Activated T-cell treated with anti-CD3 and anti-CD28 coated beads, Interleukin-2, amount 50 U/mL, for 72 hours (primary cell): ENCODE data around the gene CBLL1. TPM values are rescaled to one million over a fixed set of nuclear protein-coding genes. Genes with fewer than 3 reads are reported as not detected.
A peak's percentile ranks its signal among the peaks of the same experiment; 100 is the strongest.

Source experiments
- ATAC-seq, 2 donors: fragments of 150-1000 bp; cut with Tn5 transposase; replicated peaks in 1 of 2; 2 replicates each; pipeline ENCODE4 v1.10.0; 2021; ENCODE audit warnings: moderate library complexity in 2 of 2, mild to moderate bottlenecking in 1 of 2
- DNase-seq, 2 donors: peaks; one replicate each; pipeline ENCODE4 v3.0.0; 2021 to 2022; ENCODE audit warnings: mixed read lengths in 1 of 2
- H3K27ac Mint-ChIP-seq: one replicate; pipeline ENCODE4 v1.8.0; 2022; ENCODE audit warnings: mild to moderate bottlenecking, moderate library complexity, mixed read lengths
- H3K27me3 Mint-ChIP-seq: one replicate; pipeline ENCODE4 v1.8.0; 2022; ENCODE audit warnings: low read depth, mixed read lengths
- H3K36me3 Mint-ChIP-seq, 2 donors: one replicate each; pipeline ENCODE4 v1.8.0; 2022; ENCODE audit warnings: mixed read lengths in 2 of 2, mild to moderate bottlenecking in 1 of 2; ENCODE audit not compliant: insufficient read depth in 2 of 2
- H3K4me1 Mint-ChIP-seq: one replicate; pipeline ENCODE4 v1.8.0; 2022; ENCODE audit warnings: low read depth, mixed read lengths
- H3K4me3 Mint-ChIP-seq, 2 donors: one replicate each; pipeline ENCODE4 v1.8.0; 2022; ENCODE audit warnings: mild to moderate bottlenecking in 2 of 2, mixed read lengths in 2 of 2, moderate library complexity in 2 of 2
- H3K9me3 Mint-ChIP-seq, 2 donors: one replicate each; pipeline ENCODE4 v1.8.0; 2022; ENCODE audit warnings: mixed read lengths in 2 of 2
- total RNA-seq, 2 donors: library from RNA; stranded (reverse); gene quantifications; one replicate each; pipeline ENCODE4 v1.2.3, GENCODE V29; 2022

CBLL1 gene, protein sequence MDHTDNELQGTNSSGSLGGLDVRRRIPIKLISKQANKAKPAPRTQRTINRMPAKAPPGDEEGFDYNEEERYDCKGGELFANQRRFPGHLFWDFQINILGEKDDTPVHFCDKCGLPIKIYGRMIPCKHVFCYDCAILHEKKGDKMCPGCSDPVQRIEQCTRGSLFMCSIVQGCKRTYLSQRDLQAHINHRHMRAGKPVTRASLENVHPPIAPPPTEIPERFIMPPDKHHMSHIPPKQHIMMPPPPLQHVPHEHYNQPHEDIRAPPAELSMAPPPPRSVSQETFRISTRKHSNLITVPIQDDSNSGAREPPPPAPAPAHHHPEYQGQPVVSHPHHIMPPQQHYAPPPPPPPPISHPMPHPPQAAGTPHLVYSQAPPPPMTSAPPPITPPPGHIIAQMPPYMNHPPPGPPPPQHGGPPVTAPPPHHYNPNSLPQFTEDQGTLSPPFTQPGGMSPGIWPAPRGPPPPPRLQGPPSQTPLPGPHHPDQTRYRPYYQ
- 10 to 100 TPM; 39.8 to 44.6 TPM for total RNA-seq

DNA sequence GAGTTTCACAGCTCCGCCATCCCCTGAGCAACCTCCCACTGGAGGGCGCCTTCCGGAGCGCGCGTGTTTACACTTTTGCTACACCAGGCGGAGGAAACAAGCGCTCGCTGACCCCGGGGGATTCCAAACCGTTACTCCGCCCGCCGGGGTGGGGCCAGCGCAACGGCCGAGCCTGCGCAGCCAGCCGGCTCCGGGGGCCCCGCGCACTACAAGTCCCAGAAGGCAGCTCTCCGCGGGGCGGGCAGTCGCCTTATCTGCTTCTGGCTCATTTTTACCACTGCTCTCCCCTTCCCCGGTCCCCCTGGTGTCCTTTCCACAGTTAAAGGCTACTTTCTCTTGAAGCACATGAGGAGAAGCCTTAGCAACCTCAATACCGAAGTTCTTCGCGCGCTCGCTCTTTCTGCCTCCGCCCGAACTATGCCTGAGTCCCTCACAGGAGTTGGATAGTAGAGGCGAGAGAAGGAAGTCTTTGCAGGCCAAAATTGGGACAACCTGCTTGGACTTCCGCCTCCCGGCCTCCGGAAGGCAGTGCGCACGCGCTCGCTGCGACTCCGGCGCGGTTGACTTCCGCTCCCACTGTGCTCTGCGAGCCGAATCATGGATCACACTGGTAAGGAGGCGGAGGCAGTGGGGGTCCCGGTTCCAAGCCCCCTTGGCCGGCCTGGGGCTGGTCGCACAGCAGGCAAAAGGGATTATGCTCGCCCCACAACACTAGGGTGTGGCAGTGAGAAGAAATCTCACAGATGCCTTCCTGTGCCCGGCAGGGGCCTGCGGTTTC is at the start of gene CBLL1:
TSS of gene CBLL1 (plus strand) at position 576 of the 778 bp plus-strand sequence. CDS start at position 598, 22 bp downstream.
- DNase-seq, result peak; percentile 98 to 99

DNA sequence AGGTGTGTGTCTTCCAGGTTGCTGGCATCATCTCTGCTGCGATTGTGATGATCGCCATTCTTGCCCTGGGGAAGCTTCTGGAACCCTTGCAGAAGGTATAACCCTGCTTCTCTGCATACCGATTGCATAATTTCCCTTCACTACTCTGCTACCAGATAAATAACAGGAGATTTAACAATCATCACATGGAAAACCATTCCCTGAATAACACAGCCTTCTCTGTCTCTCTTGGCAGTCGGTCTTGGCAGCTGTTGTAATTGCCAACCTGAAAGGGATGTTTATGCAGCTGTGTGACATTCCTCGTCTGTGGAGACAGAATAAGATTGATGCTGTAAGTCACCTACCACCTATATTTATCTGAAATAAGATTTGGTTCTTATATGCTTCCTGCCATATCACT is 49.6 kb upstream of the CBLL1 start:
- no peak overlapping the region for H3K4me3 Mint-ChIP-seq
- H3K36me3 Mint-ChIP-seq, result no peaks in the 10 kb centered on the region
- no peak for ATAC-seq
- no peaks in the 10 kb centered on the region for H3K9me3 Mint-ChIP-seq
- H3K4me1 Mint-ChIP-seq, result peaks cover 9% of the 10 kb centered on the region
- no peak overlapping the region for H3K27ac Mint-ChIP-seq
- no peak for DNase-seq
- peaks cover 32% of the 10 kb centered on the region for H3K27me3 Mint-ChIP-seq

More for the DNA sequence above, at the start of gene CBLL1:
- Mint-ChIP-seq H3K27me3 (no peaks in the 10 kb centered on the region), H3K4me3 (peak within 1 kb of the TSS; percentile 96 to 97), H3K9me3 (no peaks in the 10 kb centered on the region), H3K27ac (peak within 1 kb of the TSS; percentile 99), H3K36me3 (peaks cover 2 to 10% of the 10 kb centered on the region in 2 donors), H3K4me1 (peaks cover 51% of the 10 kb centered on the region)
- peak; percentile 93 to 95 for ATAC-seq

DNA sequence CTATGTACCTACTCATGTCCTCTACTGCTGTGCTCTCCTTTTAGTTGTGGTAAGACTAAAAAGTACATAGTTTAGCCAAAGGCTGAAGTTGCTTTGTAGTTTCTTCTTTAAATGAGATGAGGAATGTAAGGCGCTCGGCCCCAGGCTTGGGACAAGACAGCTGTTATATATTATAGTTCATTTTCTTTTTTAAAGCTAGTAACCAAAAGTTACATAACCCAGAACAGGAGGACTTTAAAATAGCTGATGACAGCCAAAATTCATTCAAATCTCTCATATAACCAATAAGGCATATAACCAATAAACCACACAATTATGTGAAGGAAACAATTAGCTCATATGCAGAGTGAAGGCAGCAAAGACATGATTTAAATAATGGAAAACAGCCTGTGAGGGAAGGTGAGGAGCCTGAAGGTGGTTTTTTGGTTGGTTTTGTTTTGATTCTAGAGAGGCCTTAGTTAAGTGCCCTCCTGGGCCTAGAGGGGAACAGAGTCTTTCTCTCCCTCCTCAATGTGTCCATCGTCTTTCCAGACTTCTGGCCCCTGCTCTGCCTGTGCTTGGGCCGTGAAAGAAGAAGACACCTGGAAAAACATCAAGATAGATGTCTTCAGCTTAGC is 47.5 kb upstream of the CBLL1 start:
- no peak for DNase-seq
- peaks cover 9% of the 10 kb centered on the region for H3K4me1 Mint-ChIP-seq
- peaks cover 18% of the 10 kb centered on the region for H3K27me3 Mint-ChIP-seq
- no peaks in the 10 kb centered on the region for H3K9me3 Mint-ChIP-seq
- peak in 1 of 2 donors; percentile 49 for ATAC-seq
- H3K4me3 Mint-ChIP-seq, result no peak overlapping the region
- H3K36me3 Mint-ChIP-seq, result no peaks in the 10 kb centered on the region
- H3K27ac Mint-ChIP-seq, result peak overlapping the region; percentile 10

DNA sequence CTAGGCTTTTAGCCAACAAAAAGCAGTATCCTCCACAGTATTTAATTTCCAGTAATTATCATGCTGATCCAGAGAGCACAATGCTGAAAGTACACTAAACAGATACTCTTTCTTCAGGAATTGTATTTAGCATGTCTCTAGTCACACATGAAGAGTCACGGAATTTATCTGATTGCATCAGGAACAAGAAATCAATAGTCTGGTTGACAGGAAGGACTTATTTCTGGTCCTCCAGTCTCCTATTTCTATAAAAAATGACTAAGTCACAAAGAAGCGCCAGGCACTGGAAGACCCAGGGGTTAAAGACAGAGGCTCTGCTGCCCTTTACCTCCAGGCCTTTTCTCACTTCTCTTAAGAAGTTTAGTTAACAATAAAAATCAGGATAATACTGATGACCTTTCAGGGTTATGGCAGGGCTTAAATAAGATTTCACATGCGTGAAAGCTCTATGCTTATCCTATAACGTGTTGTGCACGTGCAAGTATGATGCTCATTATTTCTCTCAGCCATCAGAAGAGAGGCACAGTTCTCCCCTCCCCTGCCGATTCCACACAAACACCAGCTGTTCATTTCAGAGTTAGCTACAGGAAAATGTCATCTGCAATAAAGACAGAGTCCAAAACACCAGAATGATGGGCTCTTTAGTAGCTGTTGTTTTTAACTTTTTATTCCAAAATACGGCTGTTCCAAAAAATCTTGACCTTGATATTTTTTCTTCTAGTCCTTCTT is 46.5 kb upstream of the CBLL1 start:
- DNase-seq (no peak), ATAC-seq (no peak)
- Mint-ChIP-seq H3K36me3 (no peaks in the 10 kb centered on the region), H3K4me1 (peaks cover 9% of the 10 kb centered on the region), H3K4me3 (no peak overlapping the region), H3K27ac (no peak overlapping the region), H3K9me3 (no peaks in the 10 kb centered on the region), H3K27me3 (peaks cover 12% of the 10 kb centered on the region)

DNA sequence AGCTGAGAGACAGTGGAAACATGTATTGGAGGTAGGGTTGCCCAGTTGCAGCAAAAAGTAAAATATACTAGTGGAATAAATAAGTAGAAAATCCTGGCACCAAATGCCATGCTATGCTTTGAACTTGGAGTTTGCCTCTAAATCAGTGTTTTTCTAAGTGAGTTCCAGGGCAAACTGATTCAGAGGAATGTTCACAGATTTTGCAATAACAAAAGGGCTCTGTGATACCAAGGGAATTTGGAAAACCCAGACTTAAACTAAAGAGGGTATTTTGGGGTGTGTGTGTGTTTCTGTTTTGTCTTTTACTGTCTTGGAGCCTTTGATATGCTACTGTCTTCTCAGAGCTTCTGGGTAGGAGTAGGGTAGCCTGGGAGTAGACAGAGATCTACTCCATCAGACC is 43.4 kb upstream of the CBLL1 start:
- DNase-seq (no peak), ATAC-seq (no peak)
- H3K9me3 Mint-ChIP-seq, result no peaks in the 10 kb centered on the region
- H3K27me3 Mint-ChIP-seq, result no peaks in the 10 kb centered on the region
- no peaks in the 10 kb centered on the region for H3K36me3 Mint-ChIP-seq
- H3K4me3 Mint-ChIP-seq, result no peak overlapping the region
- H3K27ac Mint-ChIP-seq, result no peak overlapping the region
- peaks cover 14% of the 10 kb centered on the region for H3K4me1 Mint-ChIP-seq

DNA sequence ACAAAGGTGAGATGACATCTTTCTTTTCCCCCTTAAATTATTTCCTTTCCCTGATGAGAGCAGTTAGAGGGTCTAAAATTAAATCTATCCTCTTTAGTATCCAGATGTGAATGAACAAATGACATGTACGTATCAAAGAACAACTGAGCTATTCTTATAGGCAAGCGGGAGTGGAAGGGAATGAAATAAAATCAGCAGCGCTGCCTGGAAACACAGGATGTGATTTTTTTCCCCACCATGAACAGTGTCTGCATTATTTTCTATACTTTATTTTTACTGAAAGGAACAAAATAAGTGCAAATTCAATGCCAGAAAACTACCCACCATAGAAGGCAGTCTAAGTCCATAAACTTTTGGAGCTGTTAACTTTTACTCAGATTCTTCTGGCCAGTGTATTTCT is 42.8 kb upstream of the CBLL1 start:
- H3K27ac Mint-ChIP-seq, result no peak overlapping the region
- DNase-seq, result no peak
- H3K4me3 Mint-ChIP-seq, result no peak overlapping the region
- no peak for ATAC-seq
- H3K36me3 Mint-ChIP-seq, result no peaks in the 10 kb centered on the region
- H3K4me1 Mint-ChIP-seq, result peaks cover 12% of the 10 kb centered on the region
- H3K27me3 Mint-ChIP-seq, result no peaks in the 10 kb centered on the region
- H3K9me3 Mint-ChIP-seq, result no peaks in the 10 kb centered on the region

DNA sequence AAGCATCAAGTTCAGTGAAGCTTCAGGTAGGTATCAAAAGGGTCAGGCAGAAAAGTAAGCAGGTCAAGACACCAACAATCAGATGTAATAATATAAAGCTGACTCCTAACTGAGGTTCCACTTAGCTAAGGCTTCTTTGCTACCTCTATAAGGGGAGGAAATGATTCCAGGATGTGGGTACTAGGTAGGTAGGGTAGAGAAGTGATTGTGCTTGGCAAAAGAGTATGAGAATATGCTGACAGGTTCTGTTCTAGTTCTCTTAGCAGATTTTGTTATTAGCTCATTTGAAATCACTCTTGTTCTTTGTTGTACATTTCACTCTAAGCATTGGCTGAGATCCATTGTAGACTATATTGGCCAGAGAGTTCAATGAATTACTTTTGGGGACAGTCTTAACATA is 40.7 kb upstream of the CBLL1 start:
- Mint-ChIP-seq H3K4me1 (peaks cover 5% of the 10 kb centered on the region), H3K27ac (no peak overlapping the region), H3K9me3 (no peaks in the 10 kb centered on the region), H3K27me3 (peaks cover 4% of the 10 kb centered on the region), H3K36me3 (no peaks in the 10 kb centered on the region), H3K4me3 (no peak overlapping the region)
- DNase-seq (no peak), ATAC-seq (no peak)

DNA sequence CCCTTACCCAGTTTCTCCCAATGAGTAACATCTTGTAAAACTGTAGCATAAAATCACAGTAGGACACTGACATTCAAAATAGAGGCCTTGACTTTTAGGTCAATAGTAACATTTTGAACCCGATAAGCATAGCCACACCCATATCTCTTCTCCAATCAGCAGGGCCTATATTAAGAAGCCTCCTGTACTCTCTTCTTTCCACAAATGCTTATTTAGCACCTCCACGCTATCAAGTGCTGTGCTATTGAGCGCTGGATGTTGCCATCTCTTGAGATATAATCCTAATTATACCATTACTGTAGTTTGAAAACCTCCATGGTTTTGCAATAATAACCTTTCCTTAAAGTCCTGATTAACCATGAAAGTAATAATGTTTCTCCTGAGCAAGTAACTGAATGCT is 40.1 kb upstream of the CBLL1 start:
- Mint-ChIP-seq H3K4me3 (no peak overlapping the region), H3K9me3 (no peaks in the 10 kb centered on the region), H3K27me3 (peaks cover 4% of the 10 kb centered on the region), H3K27ac (no peak overlapping the region), H3K36me3 (no peaks in the 10 kb centered on the region), H3K4me1 (peaks cover 5% of the 10 kb centered on the region)
- DNase-seq (no peak), ATAC-seq (no peak)

DNA sequence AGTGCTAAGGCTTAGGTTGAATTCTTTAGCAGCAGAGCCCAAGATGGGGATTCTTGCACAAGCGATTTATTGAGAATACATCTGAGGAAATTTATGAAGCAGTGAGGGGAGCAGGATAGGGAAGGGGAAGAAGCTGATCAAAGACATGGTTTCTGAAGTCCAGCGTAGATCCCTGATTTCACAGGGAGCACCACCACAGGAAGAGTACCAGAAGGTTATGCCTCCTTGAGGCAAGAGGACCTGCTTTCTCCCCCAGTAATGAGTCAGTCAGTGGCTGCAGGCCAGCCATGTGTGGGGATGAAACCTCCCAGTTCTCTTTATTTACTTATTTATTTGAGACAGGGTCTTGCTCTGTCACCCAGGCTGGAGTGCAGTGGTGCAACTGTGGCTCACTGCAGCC is 35.0 kb upstream of the CBLL1 start:
- no peaks in the 10 kb centered on the region for H3K4me1 Mint-ChIP-seq
- ATAC-seq (no peak), DNase-seq (no peak)
- no peak overlapping the region for H3K27ac Mint-ChIP-seq
- H3K36me3 Mint-ChIP-seq, result peaks cover 0 to 2% of the 10 kb centered on the region in 2 donors
- H3K9me3 Mint-ChIP-seq, result no peaks in the 10 kb centered on the region
- H3K4me3 Mint-ChIP-seq, result no peak overlapping the region
- peaks cover 4% of the 10 kb centered on the region for H3K27me3 Mint-ChIP-seq

DNA sequence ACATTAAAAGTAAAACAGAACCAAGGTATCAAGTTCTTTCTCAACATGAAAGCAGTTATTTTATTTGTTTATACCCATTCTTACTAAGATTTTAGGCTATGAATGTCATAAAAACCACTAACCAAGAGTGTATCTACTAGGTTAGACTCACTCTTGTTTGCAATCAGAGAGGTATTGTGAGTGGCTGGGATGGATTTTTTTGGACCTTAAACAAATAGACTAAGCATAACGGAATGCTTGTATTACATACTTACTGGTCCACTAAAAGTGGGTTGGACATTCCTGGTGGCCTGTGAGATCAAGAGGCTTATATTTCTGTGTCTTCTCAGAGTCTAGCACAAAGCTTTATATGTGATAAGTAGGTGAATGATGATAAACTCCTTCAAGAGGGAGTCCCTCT is 32.6 kb upstream of the CBLL1 start:
- ATAC-seq (no peak), DNase-seq (no peak)
- no peak overlapping the region for H3K27ac Mint-ChIP-seq
- H3K4me3 Mint-ChIP-seq, result no peak overlapping the region
- peaks cover 0 to 2% of the 10 kb centered on the region in 2 donors for H3K36me3 Mint-ChIP-seq
- H3K9me3 Mint-ChIP-seq, result no peaks in the 10 kb centered on the region
- peaks cover 4% of the 10 kb centered on the region for H3K27me3 Mint-ChIP-seq
- H3K4me1 Mint-ChIP-seq, result no peaks in the 10 kb centered on the region

DNA sequence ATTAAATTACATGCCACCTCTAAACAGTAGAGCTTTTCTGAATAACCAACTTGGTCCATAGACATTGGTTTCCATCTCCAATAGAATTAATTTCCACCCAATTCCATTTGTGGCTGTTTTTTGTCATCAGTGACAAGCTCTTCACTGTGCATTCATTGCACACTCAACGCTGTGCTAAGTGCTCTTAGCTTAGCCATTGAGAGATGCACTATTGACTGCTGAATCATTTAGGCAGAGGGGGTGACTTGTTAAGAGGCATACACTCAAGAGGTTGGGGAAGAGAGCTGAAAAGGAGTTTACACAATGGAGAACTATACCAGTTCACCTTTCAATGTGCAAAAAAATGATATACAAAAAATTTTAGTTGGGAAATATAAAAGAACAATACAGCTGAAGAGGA is 31.9 kb upstream of the CBLL1 start:
- peaks cover 0 to 2% of the 10 kb centered on the region in 2 donors for H3K36me3 Mint-ChIP-seq
- no peaks in the 10 kb centered on the region for H3K4me1 Mint-ChIP-seq
- H3K27ac Mint-ChIP-seq, result peak overlapping the region; percentile 71
- H3K27me3 Mint-ChIP-seq, result peaks cover 4% of the 10 kb centered on the region
- no peaks in the 10 kb centered on the region for H3K9me3 Mint-ChIP-seq
- DNase-seq (no peak), ATAC-seq (no peak)
- no peak overlapping the region for H3K4me3 Mint-ChIP-seq

DNA sequence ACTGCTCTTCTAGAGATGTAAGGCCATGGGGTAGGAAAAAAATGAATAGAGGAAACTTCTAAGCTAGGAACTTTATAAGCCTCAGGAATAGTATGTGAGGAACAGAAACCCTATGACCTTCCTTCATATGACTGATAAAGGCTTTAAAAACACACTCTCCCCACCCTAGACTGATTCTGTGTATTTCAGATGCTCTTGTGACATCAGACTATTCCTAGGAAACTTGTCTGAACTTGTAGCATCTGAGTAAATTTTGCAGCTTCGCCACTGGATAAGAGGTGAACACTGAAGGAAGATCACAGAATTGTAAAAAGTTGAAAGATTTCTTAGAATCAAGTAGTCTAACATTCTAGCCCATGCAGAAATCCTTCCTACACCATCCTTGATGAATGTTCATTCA is 31.0 kb upstream of the CBLL1 start:
- Mint-ChIP-seq H3K4me1 (no peaks in the 10 kb centered on the region), H3K27me3 (no peaks in the 10 kb centered on the region), H3K27ac (no peak overlapping the region), H3K36me3 (peaks cover 0 to 2% of the 10 kb centered on the region in 2 donors), H3K9me3 (no peaks in the 10 kb centered on the region), H3K4me3 (no peak overlapping the region)
- no peak for DNase-seq
- no peak for ATAC-seq
